ENCODE measurements around the gene VAT1L.

DNA sequence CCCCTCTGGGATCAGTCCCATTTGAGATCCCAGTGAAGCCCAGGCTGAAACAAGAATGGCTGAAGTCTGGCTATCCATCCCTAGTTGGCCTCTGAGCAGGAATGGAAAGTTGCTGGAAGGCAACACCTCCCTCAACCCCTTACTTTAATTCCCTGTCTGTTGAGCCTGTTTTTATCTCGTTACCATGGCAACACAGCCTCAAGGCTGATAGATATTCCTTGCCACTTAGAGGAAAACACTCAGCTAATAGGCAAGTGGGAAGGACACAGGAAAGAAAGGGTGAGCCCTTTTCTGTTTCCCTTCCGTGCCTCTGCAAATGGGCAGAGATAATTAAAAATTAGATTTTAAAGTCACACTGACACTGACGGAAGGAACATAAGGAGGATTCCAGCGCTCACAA is 158.5 kb downstream of the VAT1L start:
- TF ChIP-seq, protein P1, sequence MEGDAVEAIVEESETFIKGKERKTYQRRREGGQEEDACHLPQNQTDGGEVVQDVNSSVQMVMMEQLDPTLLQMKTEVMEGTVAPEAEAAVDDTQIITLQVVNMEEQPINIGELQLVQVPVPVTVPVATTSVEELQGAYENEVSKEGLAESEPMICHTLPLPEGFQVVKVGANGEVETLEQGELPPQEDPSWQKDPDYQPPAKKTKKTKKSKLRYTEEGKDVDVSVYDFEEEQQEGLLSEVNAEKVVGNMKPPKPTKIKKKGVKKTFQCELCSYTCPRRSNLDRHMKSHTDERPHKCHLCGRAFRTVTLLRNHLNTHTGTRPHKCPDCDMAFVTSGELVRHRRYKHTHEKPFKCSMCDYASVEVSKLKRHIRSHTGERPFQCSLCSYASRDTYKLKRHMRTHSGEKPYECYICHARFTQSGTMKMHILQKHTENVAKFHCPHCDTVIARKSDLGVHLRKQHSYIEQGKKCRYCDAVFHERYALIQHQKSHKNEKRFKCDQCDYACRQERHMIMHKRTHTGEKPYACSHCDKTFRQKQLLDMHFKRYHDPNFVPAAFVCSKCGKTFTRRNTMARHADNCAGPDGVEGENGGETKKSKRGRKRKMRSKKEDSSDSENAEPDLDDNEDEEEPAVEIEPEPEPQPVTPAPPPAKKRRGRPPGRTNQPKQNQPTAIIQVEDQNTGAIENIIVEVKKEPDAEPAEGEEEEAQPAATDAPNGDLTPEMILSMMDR (IDR thresholded peaks at IDR 0.05; ENCODE audit: poor library complexity) = no peak
- no peak for TF ChIP-seq EZH2 (IDR thresholded peaks at IDR 0.05; ENCODE audit: borderline replicate concordance)
